ENCODE data around the gene TMEM170B.

The TMEM170B gene

GRCh38 chr6:11623272-11623671 lies 85.7 kb downstream of the TMEM170B start:
- no peaks in the 10 kb centered on the region for H3K27me3 ChIP-seq (replicated peaks)
- H3K36me3 ChIP-seq (replicated peaks), result no peaks in the 10 kb centered on the region
- no peak overlapping the region for H3K4me3 ChIP-seq (ENCODE audit: low read depth, low read length)
- in situ Hi-C loops (cut with HindIII; ENCODE audit: low pct_ligation_motif_present, low sequenced_read_pairs), result no loop called here
- no peak overlapping the region for H3K27ac ChIP-seq
- no peak for TF ChIP-seq CTCF (IDR thresholded peaks at IDR 0.05; ENCODE audit: low read depth, low read length, missing control alignments)
- DNase-seq, result no peak

- TF ChIP-seq CTCF (IDR thresholded peaks at IDR 0.05; ENCODE audit: low read depth, low read length, missing control alignments), result no peak
- no peaks in the 10 kb centered on the region for H3K27me3 ChIP-seq (replicated peaks)
- no peak for DNase-seq
- H3K4me3 ChIP-seq (ENCODE audit: low read depth, low read length), result no peak overlapping the region
- H3K27ac ChIP-seq, result no peak overlapping the region
- in situ Hi-C loops (cut with HindIII; ENCODE audit: low pct_ligation_motif_present, low sequenced_read_pairs), result no loop called here
- H3K36me3 ChIP-seq (replicated peaks), result no peaks in the 10 kb centered on the region
These were observed 87.8 kb downstream of the TMEM170B start for GRCh38 chr6:11625302-11625701.

DNA sequence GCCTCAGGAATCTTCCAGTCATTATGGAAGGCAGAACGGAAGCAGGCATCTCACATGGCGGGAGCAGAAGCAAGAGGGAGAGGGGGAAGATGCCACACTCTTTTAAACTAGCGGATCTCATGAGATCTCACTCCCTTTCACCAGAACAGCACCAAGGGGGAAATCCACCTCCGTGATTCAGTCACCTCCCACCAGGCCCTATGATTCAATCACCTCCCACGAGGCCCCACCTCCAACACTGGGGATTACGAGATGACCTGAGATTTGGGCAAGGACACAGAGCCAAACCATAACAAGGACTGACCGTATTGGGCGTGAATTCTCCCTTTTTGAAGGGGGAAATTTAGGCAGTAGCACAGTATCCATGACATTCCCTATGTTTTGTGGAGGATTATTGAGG lies 88.8 kb downstream of the TMEM170B start:
- TF ChIP-seq CTCF (IDR thresholded peaks at IDR 0.05; ENCODE audit: low read depth, low read length, missing control alignments), result no peak
- no peaks in the 10 kb centered on the region for H3K36me3 ChIP-seq (replicated peaks)
- in situ Hi-C loops (cut with HindIII; ENCODE audit: low pct_ligation_motif_present, low sequenced_read_pairs), result no loop called here

DNA sequence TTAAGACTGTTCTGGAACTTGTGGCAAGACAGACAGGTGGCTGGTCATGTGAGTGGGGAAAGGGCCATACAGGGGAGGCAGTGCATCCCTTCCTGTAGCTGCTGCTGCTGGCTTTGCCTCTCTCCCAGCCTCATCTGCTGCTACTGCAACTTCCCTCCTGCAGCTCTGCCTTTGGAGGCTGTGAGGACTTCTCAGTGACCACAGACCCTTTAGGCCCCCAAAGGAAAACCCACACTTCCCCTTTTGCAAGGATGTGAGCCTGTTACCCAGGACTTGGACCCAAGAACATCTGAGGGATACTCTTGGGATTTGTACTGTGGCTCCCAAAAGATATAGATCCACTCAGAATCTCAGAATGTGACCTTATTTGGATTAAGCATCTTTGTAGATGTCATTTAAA lies 91.0 kb downstream of the TMEM170B start:
- H3K27me3 ChIP-seq (replicated peaks), result no peaks in the 10 kb centered on the region

More for the DNA sequence above, 88.8 kb downstream of the TMEM170B start:
- H3K27me3 ChIP-seq (replicated peaks), result no peaks in the 10 kb centered on the region
- no peak overlapping the region for H3K4me3 ChIP-seq (ENCODE audit: low read depth, low read length)
- H3K27ac ChIP-seq, result no peak overlapping the region
- no peak for DNase-seq

GRCh38 chr6:11631008-11631407 lies 93.5 kb downstream of the TMEM170B start:
- H3K36me3 ChIP-seq (replicated peaks), result no peaks in the 10 kb centered on the region
- TF ChIP-seq CTCF (IDR thresholded peaks at IDR 0.05; ENCODE audit: low read depth, low read length, missing control alignments), result no peak
- H3K4me3 ChIP-seq (ENCODE audit: low read depth, low read length), result no peak overlapping the region
- no peaks in the 10 kb centered on the region for H3K27me3 ChIP-seq (replicated peaks)
- no peak for DNase-seq
- H3K27ac ChIP-seq, result no peak overlapping the region
- in situ Hi-C loops (cut with HindIII; ENCODE audit: low pct_ligation_motif_present, low sequenced_read_pairs), result no loop called here

More for the DNA sequence above, 91.0 kb downstream of the TMEM170B start:
- H3K4me3 ChIP-seq (ENCODE audit: low read depth, low read length), result no peak overlapping the region
- in situ Hi-C loops (cut with HindIII; ENCODE audit: low pct_ligation_motif_present, low sequenced_read_pairs), result no loop called here
- no peak for DNase-seq
- H3K36me3 ChIP-seq (replicated peaks), result no peaks in the 10 kb centered on the region
- TF ChIP-seq CTCF (IDR thresholded peaks at IDR 0.05; ENCODE audit: low read depth, low read length, missing control alignments), result no peak
- H3K27ac ChIP-seq, result no peak overlapping the region

GRCh38 chr6:11631539-11631938 lies 94.0 kb downstream of the TMEM170B start:
- TF ChIP-seq CTCF (IDR thresholded peaks at IDR 0.05; ENCODE audit: low read depth, low read length, missing control alignments), result no peak
- no peak overlapping the region for H3K27ac ChIP-seq
- no peak for DNase-seq
- no peak overlapping the region for H3K4me3 ChIP-seq (ENCODE audit: low read depth, low read length)
- no peaks in the 10 kb centered on the region for H3K27me3 ChIP-seq (replicated peaks)
- no peaks in the 10 kb centered on the region for H3K36me3 ChIP-seq (replicated peaks)
- in situ Hi-C loops (cut with HindIII; ENCODE audit: low pct_ligation_motif_present, low sequenced_read_pairs), result no loop called here

Data from brain microvascular endothelial cell (primary cell).